Posterior vena cava (tissue), 2 donors: Measurements from ENCODE around the gene RNF10. TPM values are rescaled to one million over a fixed set of nuclear protein-coding genes. Genes with fewer than 3 reads are reported as not detected.
A peak's percentile ranks its signal among the peaks of the same experiment; 100 is the strongest.
"Not testable (repeated sequence)": the region's sequence is repeated elsewhere in the genome, so short reads cannot be mapped to it uniquely, and the experiment has no call there.

Source experiments
- DNase-seq: peaks from one replicate; pipeline ENCODE4 v3.0.0-alpha.2; 2020; ENCODE audit warnings: low spot score
- intact Hi-C, 2 donors: fragments of 100-400 bp; cut with DNase I; formaldehyde crosslinking; loops; one replicate each; pipeline versions ENCODE4 v1.14.1 to v1.14.2; 2022 to 2023
- total RNA-seq, 2 donors: library from RNA; stranded (reverse); fragmentation: NEBNext Ultra II Directional; extraction: Animal tissue kit (Norgen Biotek cat#: 25700); gene quantifications; one replicate each; pipeline ENCODE4 v1.2.1, GENCODE V29; 2021
- donor health status: DM: yes; HTN: yes; CAD: no.
- donor health status: DM: yes; HTN: yes; CAD: no.

Gene RNF10
- total RNA-seq, 2 donors from 2014 or later, result 219 to 226 TPM

GRCh38 chr12:120596901-120597300 is 62.7 kb downstream of the RNF10 start:
- peak; percentile 34 for DNase-seq
- intact Hi-C loops, result no loop called here

GRCh38 chr12:120597861-120598260 is 63.7 kb downstream of the RNF10 start:
- peak; percentile 34 for DNase-seq
- intact Hi-C loops, result no loop called here

GRCh38 chr12:120598674-120599463 is 64.7 kb downstream of the RNF10 start:
- intact Hi-C loops, result no loop called here
- DNase-seq, result no peak

- intact Hi-C loops, result no loop called here
- no peak for DNase-seq
Observed at GRCh38 chr12:120599672-120600552, 65.8 kb downstream of the RNF10 start.

- intact Hi-C loops, DNase-seq: not testable (repeated sequence)
Observed at GRCh38 chr12:120602416-120602815, 68.3 kb downstream of the RNF10 start.

GRCh38 chr12:120610560-120610959 is 76.4 kb downstream of the RNF10 start:
- DNase-seq, result no peak
- intact Hi-C loops, result no loop called here

GRCh38 chr12:120611534-120611933 is 77.4 kb downstream of the RNF10 start:
- intact Hi-C loops, DNase-seq: not testable (repeated sequence)

GRCh38 chr12:120614848-120615247 is 80.7 kb downstream of the RNF10 start:
- intact Hi-C loops, result no loop called here
- no peak for DNase-seq

- intact Hi-C loops, DNase-seq: not testable (repeated sequence)
Observed at GRCh38 chr12:120617193-120617592, 83.0 kb downstream of the RNF10 start.

- intact Hi-C loops, DNase-seq: not testable (repeated sequence)
Observed at GRCh38 chr12:120617767-120618166, 83.6 kb downstream of the RNF10 start.

GRCh38 chr12:120618954-120619615 is 84.9 kb downstream of the RNF10 start:
- intact Hi-C loops, result no loop called here

GRCh38 chr12:120620624-120621023 is 86.5 kb downstream of the RNF10 start:
- DNase-seq, result no peak
- intact Hi-C loops, result no loop called here

More at GRCh38 chr12:120618954-120619615, 84.9 kb downstream of the RNF10 start:
- no peak for DNase-seq

- no peak for DNase-seq
- intact Hi-C loops, result no loop called here
Observed at GRCh38 chr12:120625557-120626419, 91.6 kb downstream of the RNF10 start.

Other genes with a start within 250 kb of the RNF10 start
- gene RNU4-2, start 242.5 kb upstream of the RNF10 start, total RNA-seq, result over 10,000 TPM; 46,106 to 62,268 TPM
- gene RNU4-1, start 241.1 kb upstream of the RNF10 start, total RNA-seq, result 1,000 to 10,000 TPM; 4,532 to 5,081 TPM
- under 1 TPM; 0.69 to 0.71 TPM for gene SIRT4, start 232.0 kb upstream of the RNF10 start, total RNA-seq
- 1 to 10 TPM in 1 of 2 donors, not detected in 1; 2.0 TPM for gene PLA2G1B, start 206.6 kb upstream of the RNF10 start, total RNA-seq
- 1 to 10 TPM in 1 of 2 donors, under 1 TPM in 1; 0.28 to 1.0 TPM for gene MSI1, start 165.2 kb upstream of the RNF10 start, total RNA-seq
- 100 to 1,000 TPM; 244 to 261 TPM for gene COX6A1, start 96.2 kb upstream of the RNF10 start, total RNA-seq
- gene TRIAP1, start 88.0 kb upstream of the RNF10 start, total RNA-seq, result 10 to 100 TPM; 13.9 to 15.7 TPM
- 10 to 100 TPM; 11.7 to 16.2 TPM for gene GATC, start 87.9 kb upstream of the RNF10 start, total RNA-seq
- 10 to 100 TPM; 83.5 to 84.4 TPM for gene SRSF9, start 64.6 kb upstream of the RNF10 start, total RNA-seq
- 100 to 1,000 TPM; 221 to 343 TPM for gene DYNLL1, start 38.2 kb upstream of the RNF10 start, total RNA-seq
- 10 to 100 TPM; 15.7 to 21.5 TPM for gene COQ5, start 5.2 kb upstream of the RNF10 start, total RNA-seq
- gene POP5, start 47.0 kb downstream of the RNF10 start, total RNA-seq, result 10 to 100 TPM; 19.6 to 28.9 TPM
- 1 to 10 TPM; 3.3 to 5.5 TPM for gene CABP1, start 106.3 kb downstream of the RNF10 start, total RNA-seq
- 100 to 1,000 TPM in 1 of 2 donors, 10 to 100 TPM in 1; 92.5 to 132 TPM for gene MLEC, start 152.8 kb downstream of the RNF10 start, total RNA-seq
- 10 to 100 TPM; 20.6 to 21.3 TPM for gene UNC119B, start 176.1 kb downstream of the RNF10 start, total RNA-seq
- gene ACADS, start 191.5 kb downstream of the RNF10 start, total RNA-seq, result 10 to 100 TPM; 12.3 to 15.7 TPM